Measurements from ENCODE around the gene TAOK3. TPM values are rescaled to one million over a fixed set of nuclear protein-coding genes. Genes with fewer than 3 reads are reported as not detected.
"Not testable (repeated sequence)": the region's sequence is repeated elsewhere in the genome, so short reads cannot be mapped to it uniquely, and the experiment has no call there.

The TAOK3 gene
- total RNA-seq, 1 donor from 2014 or later: 44.1 TPM

DNA sequence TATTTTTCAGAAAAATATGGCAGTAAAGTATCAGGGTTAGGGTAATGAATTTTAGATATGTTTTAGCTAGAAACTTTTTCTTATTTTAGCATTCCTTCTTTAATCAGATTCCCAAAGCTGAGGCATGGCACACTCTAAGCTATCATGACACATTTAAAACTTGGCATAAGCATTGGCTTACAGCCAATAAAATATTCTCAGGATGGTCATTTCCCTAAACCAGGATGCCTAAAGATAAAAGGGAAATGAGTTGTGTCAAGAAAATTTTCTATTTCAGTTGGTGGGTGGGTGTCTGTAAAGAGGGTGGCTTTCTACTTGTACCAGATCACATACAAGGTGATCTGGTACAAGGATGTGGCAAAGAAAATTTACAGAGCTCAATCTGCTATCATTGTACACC, 189.0 kb downstream of the TAOK3 start:
- intact Hi-C loops (cut with DNase I): no loop called here
- DNase-seq (ENCODE audit: low spot score) (no peak), ATAC-seq (no peak)

DNA sequence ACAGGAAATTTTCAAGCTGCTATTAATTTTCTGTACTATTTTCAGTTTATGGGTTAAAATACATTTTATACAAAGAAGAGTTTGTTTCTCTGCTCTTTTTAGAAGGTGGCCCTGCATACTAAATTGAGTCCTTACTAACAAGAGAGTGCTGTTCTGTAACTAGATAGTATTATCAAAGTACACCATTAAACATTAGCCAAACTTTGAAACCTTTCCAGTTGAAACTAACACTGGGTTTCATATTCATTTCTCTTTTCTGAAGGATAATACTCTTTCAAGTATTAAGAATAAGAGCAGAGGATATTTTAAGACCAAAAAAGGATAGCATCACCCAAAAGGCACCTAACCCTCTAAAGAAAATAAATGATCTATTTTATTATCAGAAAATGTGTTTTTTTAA, 189.6 kb downstream of the TAOK3 start:
- intact Hi-C loops (cut with DNase I): no loop called here
- no peak for ATAC-seq
- no peak for DNase-seq (ENCODE audit: low spot score)

DNA sequence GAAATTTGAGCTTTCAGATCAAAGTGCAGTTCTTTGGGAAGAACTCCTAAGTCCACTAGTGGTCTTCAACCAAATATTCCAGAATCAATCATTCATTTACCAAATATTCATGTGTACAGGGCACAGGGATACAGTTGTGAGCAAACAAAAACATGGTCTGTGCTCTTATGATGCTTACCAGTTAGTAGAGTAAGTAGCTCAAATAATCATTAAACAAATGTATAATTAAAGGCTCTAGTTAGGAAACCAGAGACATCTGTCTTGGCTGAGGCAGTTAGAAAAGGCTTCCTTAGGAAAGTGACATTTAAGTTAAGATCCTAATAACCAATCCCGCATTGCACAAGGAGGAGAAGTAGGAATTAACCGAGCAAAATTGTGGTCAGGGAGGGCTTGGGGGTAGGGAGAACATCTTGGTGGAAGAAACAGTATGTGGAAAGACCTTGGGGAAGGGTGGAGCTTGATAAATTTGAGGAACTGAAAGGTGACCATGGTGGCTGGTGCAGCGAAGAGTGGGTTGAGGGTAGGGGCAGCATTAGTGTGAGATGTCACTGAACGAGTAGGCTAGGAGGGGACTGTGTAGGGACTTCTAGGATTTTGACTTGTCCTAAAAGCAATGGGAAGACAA, 196.8 kb downstream of the TAOK3 start:
- DNase-seq (ENCODE audit: low spot score) (no peak), ATAC-seq (no peak)
- intact Hi-C loops (cut with DNase I): no loop called here

DNA sequence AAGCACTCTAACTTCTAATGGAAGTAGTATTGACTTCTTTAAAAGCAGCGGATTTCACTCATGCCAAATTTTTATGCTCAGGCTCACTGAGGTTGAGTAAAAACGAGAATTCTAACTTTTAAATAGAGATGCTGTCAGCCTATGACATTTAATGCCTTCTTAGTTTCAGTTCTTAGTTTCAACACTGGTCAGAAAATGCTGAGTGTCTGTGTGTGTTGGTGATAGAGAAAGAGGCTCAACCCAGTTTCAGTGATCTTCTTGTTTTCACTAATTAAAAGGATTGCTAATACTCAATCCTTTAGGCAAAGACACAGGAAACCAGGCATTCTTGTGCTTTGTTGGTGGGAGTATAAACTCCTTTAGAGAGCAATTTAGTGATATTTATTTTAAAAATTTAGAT, 205.8 kb downstream of the TAOK3 start:
- ATAC-seq: no peak
- DNase-seq (ENCODE audit: low spot score): no peak
- intact Hi-C loops (cut with DNase I): no loop called here

DNA sequence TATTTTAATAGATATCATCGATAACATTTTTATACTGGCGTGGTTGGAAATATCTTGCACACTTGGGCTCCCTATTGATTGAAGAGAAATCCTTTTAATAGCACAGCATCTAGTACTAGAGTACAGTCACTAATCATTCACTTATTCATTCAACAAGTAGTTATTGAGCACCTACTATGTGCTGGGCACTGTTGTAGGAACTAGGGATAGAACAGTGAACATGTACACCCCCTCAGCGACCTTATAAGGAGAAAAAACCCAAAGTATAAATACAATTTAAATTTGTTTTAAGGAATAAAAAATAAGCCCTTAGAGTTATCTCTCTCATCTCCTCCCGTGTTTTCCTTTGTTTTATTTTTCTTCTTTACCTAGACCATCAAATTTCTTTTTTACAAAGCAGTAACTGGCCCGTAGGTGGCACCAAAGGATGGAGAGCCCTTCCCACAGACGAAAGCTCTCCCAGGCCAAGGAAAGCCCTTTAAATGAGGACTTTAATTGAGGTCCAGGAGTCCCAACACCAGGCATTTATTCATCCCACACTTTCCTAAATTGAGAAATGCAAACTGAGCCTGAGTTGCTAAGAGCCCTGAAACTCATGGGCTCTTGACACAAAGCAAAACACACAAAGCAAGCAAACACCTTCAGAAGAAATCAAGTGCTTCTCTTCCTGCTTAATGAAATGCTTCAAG, 207.8 kb downstream of the TAOK3 start:
- DNase-seq (ENCODE audit: low spot score) (no peak), ATAC-seq (no peak)
- intact Hi-C loops (cut with DNase I): no loop called here

DNA sequence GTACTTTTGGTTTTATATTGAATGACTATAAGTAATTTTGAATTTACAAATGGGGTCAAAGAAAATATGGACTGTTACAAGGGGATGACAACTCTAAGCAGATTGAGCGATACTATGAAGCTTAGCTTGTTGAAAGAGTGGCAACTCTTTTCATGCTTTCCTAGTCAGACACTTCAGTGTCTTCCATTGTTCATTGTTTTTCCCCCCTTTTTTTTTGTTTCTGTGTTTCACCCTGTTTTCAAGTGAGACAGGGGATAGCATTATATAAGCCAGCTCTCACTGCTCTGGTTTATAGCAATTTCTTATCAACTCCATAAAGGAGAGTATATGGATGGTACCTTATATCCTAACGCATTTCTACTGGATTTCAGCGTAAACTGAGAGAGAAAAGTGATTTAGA, 212.2 kb downstream of the TAOK3 start:
- DNase-seq (ENCODE audit: low spot score) (no peak), ATAC-seq (no peak)
- intact Hi-C loops (cut with DNase I): no loop called here

DNA sequence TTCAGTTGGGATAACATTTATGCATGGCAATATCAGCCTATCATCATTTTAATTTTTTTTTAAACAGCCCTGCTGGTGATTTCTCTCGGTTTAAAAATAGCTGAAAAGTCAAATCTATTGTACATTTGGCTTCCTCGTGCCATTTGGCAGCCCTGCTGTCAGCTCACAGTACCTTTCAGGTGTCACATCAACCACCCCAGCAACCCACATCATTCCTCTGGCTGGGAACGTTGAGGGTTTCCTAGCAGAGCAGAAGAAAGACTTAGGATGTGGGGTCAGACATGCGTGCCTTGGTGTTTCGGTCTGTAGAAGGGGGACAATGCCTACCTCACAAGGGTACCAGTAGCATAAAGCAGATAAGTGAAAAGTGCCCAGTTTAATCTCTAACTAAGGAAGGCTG, 221.0 kb downstream of the TAOK3 start:
- ATAC-seq (no peak), DNase-seq (ENCODE audit: low spot score) (no peak)
- intact Hi-C loops (cut with DNase I): no loop called here

DNA sequence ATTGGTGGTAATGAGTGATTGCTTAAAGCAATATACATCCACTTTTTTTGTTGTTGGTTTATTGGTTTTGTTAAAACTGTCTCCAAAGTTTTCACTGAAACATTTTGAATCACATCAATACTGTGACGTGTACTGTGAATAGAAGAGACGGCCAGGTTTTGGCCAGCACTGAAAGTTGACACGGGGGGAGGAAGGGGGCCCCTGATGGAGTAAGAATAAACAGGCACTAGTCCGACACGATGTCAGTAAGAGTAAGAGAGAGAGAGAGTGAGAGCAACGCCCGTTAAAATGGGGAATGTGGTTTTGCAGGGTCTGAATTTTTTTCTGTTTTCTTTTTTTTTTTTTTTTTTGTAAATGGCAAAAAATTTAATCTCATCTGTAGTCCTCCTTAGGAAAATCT, 222.1 kb downstream of the TAOK3 start:
- intact Hi-C loops (cut with DNase I): no loop called here
- ATAC-seq (no peak), DNase-seq (ENCODE audit: low spot score) (no peak)

DNA sequence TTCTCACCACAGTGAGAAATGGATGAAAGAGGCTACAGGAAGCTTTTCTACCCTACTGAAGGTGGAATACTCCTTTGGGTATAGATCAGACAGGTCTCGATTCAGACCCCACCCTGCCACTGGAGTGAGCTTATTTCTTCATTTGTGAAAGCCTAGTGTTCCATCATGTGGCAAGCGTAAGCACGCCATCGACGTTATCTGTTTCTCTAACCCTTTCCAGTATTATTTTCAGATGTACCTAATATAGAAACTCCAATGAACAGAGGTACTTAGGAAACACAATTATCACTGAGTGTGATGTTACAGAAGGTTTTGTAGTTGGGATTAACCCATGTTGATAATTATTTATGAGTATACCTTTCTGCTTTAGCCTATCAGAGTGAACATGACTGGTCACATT, 224.4 kb downstream of the TAOK3 start:
- DNase-seq (ENCODE audit: low spot score) (no peak), ATAC-seq (no peak)
- intact Hi-C loops (cut with DNase I): no loop called here

DNA sequence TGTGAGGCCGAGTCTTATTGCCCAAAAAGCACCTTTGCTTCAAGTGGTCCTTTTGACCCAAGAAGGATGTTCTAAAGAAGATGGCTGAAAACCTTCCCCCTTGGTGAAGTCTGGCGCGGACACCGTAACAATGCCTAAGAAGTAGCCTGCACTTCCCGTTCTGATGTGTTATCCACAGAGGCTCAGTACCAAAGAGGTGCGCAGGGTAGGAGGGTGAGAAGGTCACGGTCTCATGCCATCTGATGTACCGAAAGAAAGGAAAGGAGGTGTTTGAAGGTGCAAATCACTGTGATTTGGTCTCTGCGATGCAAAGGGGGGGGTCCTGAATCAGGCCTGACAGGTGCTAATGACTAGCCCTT, 226.9 kb downstream of the TAOK3 start:
- DNase-seq (ENCODE audit: low spot score) (no peak), ATAC-seq (no peak)
- intact Hi-C loops (cut with DNase I): no loop called here

DNA sequence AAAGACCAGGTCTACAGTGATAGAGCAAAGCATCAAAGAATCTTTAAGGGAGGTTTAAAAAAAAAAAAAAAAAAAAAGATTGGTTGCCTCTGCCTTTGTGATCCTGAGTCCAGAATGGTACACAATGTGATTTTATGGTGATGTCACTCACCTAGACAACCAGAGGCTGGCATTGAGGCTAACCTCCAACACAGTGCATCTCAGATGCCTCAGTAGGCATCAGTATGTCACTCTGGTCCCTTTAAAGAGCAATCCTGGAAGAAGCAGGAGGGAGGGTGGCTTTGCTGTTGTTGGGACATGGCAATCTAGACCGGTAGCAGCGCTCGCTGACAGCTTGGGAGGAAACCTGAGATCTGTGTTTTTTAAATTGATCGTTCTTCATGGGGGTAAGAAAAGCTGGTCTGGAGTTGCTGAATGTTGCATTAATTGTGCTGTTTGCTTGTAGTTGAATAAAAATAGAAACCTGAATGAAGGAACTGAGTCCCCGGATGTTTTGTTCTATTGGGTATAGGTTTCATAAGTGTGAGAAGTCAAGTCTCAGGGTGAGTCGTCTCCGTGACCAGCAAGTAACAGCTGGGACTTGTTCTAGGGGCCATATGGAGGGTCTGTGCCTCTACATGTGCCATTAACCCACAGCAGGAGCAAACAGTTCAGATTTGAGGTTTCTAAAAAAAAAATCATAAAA, 227.5 kb downstream of the TAOK3 start:
- ATAC-seq (no peak), DNase-seq (ENCODE audit: low spot score) (no peak)

DNA sequence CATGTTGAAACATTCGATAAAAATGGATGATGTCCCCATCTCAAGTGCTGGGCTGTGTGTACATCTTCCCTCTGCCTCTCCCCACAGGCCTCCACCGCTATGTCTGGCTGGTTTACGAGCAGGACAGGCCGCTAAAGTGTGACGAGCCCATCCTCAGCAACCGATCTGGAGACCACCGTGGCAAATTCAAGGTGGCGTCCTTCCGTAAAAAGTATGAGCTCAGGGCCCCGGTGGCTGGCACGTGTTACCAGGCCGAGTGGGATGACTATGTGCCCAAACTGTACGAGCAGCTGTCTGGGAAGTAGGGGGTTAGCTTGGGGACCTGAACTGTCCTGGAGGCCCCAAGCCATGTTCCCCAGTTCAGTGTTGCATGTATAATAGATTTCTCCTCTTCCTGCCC, 228.2 kb downstream of the TAOK3 start:
- intact Hi-C loops (cut with DNase I): no loop called here

More for the DNA sequence above, 227.5 kb downstream of the TAOK3 start:
- intact Hi-C loops (cut with DNase I): no loop called here

DNA sequence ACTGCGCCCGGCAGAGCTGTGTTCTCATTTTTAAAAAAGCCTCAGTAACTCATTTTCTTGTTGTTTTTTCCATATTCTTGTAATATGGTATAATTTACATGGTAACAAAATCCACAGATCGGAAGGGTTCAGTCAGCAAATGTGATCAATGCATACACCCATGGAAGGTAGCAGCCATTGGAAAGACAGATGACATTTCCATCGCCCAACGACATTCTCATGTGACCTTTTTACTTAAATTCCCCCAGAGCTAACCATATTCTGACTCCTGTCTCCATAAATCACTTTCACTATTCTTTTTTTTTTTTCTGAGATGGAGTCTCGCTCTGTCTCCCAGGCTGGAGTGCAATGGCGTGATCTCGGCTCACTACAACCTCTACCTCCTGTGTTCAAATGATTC, 231.9 kb downstream of the TAOK3 start:
- intact Hi-C loops (cut with DNase I): no loop called here
- ATAC-seq: no peak

More for the DNA sequence above, 228.2 kb downstream of the TAOK3 start:
- ATAC-seq: no peak
- no peak for DNase-seq (ENCODE audit: low spot score)

DNA sequence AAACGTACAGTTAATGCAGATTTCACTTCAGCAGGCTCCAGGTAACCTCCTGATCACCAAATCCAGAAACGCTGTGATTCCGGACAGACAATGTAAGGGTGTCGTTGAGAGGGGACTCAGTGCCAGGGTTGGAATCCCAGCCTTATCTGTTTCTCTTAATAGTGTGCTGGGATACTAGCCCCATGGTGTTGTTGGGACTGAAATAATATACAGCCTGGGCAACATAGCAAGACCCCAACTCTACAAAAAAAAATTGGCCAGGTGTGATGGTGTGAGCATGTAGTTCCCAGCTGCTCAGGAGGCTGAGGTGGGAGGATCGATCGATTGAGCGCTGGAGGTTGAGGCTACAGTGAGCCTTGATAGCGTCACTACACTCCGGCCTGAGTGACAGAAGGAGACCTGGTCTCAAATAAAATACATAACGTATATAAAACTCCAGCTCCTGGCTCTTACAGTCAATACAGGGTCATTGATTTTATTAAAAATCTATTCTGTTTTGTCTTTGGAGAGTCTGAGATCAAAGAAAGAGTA, 235.5 kb downstream of the TAOK3 start:
- ATAC-seq (no peak), DNase-seq (ENCODE audit: low spot score) (no peak)
- intact Hi-C loops (cut with DNase I): loop anchor here (10.0 kb wide), 1 partner anchor 238 kb away; the partner anchor contains the start of genes SUDS3 and TAOK3

More for the DNA sequence above, 231.9 kb downstream of the TAOK3 start:
- no peak for DNase-seq (ENCODE audit: low spot score)

DNA sequence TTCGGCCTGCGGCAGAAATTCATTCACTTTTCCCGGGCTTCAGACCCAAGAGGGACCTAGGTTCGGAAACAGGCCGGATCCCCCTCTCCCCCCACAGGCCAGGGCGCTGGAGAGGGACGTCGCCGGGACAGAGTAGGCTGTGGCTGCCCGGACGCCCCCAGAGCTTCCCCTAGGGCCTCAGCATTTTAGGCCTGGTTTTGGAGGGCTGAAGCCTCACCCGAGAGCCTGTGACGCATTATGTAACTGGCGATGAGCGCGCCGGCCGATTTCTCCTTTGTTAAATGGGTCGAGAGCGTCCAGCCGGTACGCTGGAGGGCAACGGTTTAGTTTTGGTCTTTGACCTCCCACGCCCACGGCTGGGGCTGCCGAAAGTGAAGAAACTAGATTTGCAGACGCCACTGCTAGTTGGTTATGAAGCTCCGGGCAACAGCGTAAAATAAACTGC, 236.1 kb downstream of the TAOK3 start:
- intact Hi-C loops (cut with DNase I): loop anchor here (10.0 kb wide), 1 partner anchor 238 kb away; the partner anchor contains the start of genes SUDS3 and TAOK3
- DNase-seq (ENCODE audit: low spot score): peak; percentile 79
- peak; percentile 47 for ATAC-seq

DNA sequence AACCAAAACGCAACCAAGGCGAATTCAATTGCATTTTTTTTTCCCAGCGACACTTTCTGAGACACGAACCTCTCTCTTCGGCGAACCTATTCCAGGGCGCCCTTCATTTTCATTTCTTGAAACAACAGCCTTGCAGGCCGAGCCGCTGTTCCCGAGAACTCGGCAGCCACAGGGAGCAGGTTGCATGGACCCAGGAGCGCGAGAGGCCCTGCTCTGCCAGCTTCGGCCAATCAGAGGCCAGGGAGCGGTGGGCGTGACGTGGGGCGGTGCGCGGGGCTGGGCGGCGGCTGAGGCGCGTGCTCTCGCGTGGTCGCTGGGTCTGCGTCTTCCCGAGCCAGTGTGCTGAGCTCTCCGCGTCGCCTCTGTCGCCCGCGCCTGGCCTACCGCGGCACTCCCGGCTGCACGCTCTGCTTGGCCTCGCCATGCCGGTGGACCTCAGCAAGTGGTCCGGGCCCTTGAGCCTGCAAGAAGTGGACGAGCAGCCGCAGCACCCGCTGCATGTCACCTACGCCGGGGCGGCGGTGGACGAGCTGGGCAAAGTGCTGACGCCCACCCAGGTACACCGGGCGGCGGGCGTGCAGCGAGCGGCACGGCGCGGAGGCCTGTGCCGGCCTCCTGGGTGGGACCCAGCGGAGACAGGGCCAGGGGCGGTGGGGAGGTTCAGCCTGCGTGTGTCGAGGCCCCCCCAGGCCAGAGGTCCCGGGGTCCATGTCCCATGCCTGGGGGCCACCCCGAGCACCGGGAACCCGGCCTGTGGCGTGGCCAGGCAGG, 236.7 kb downstream of the TAOK3 start, which contains the start of gene PEBP1:
Gene PEBP1, plus strand, starts transcription at position 337 of the 771 bp plus-strand sequence. Its CDS starts 86 bp downstream, at position 423.
- DNase-seq (ENCODE audit: low spot score) (peak; percentile 98), ATAC-seq (peak; percentile 99)
- intact Hi-C loops (cut with DNase I): loop anchor here (10.0 kb wide), 1 partner anchor 239 kb away; the partner anchor contains the start of genes SUDS3 and TAOK3

DNA sequence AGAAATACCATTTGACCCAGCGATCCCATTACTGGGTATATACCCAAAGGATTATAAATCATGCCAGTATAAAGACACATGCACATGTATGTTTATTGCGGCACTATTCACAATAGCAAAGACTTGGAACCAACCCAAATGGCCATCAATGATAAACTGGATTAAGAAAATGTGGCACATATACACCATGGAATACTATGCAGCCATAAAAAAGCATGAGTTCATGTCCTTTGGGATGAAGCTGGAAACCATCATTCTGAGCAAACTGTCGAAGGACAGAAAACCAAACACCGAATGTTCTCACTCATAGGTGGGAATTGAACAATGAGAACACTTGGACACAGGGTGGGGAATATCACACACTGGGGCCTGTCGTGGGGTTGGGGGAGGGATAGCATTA, 243.3 kb downstream of the TAOK3 start:
- intact Hi-C loops (cut with DNase I); ATAC-seq; DNase-seq (ENCODE audit: low spot score): not testable (repeated sequence)

DNA sequence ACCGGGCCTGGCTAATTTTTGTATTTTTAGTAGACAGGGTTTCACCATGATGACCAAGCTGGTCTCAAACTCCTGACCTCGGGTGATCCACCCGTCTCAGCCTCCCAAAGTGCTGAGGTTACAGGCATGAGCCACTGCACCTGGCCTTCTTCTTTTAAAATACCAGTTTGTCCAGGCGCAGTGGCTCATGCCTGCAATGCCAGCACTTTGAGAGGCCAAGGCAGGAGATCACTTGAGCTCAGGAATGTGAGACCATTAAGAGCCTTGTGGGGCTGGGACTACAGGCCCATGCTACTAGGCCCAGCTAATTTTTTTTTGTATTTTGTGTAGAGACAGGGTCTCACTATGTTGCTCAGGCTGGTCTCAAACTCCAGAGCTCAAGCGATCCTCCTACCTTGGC, 244.8 kb downstream of the TAOK3 start:
- ATAC-seq: no peak
- intact Hi-C loops (cut with DNase I): no loop called here

More for the DNA sequence above, 244.8 kb downstream of the TAOK3 start:
- no peak for DNase-seq (ENCODE audit: low spot score)
